Measurements from ENCODE around the gene HDDC3.

The HDDC3 gene

GRCh38 chr15:90957791-90958190 is 25.4 kb upstream of the HDDC3 start:
- no peak for TF ChIP-seq CTCF (IDR thresholded peaks at IDR 0.05)

- no peak for TF ChIP-seq CTCF (IDR thresholded peaks at IDR 0.05)
Measured at GRCh38 chr15:90957031-90957790, 24.9 kb upstream of the HDDC3 start.

GRCh38 chr15:90956274-90957030 is 24.1 kb upstream of the HDDC3 start:
- peak; percentile 99 for TF ChIP-seq CTCF (IDR thresholded peaks at IDR 0.05)

- no peak for TF ChIP-seq CTCF (IDR thresholded peaks at IDR 0.05)
Measured at GRCh38 chr15:90955624-90956273, 23.4 kb upstream of the HDDC3 start.

GRCh38 chr15:90954712-90955623 is 22.6 kb upstream of the HDDC3 start, which contains the start of gene RCCD1:
Gene RCCD1, plus strand, starts transcription at chr15:90954884. Its CDS starts 1,851 bp downstream, at chr15:90956735.
- no peak for TF ChIP-seq CTCF (IDR thresholded peaks at IDR 0.05)

- TF ChIP-seq CTCF (IDR thresholded peaks at IDR 0.05) = no peak
Measured at GRCh38 chr15:90953947-90954711, 21.8 kb upstream of the HDDC3 start.

All from LNCAP (cell line).